IPS-NIHi7 (cell line): ENCODE data around the gene NUP93.
"Not testable (repeated sequence)": the region's sequence is repeated elsewhere in the genome, so short reads cannot be mapped to it uniquely, and the experiment has no call there.

Source experiments
- DNase-seq: peaks from one replicate; pipeline ENCODE4 v3.0.0; 2012; ENCODE audit warnings: mixed read lengths; ENCODE audit errors: extremely low spot score

Gene NUP93

GRCh38 chr16:56779906-56780305, 50.0 kb downstream of the NUP93 start:
- no peak for DNase-seq

- no peak for DNase-seq
Measured at GRCh38 chr16:56780646-56781045, 50.7 kb downstream of the NUP93 start.

GRCh38 chr16:56781528-56781961, 51.6 kb downstream of the NUP93 start:
- DNase-seq = no peak

DNA sequence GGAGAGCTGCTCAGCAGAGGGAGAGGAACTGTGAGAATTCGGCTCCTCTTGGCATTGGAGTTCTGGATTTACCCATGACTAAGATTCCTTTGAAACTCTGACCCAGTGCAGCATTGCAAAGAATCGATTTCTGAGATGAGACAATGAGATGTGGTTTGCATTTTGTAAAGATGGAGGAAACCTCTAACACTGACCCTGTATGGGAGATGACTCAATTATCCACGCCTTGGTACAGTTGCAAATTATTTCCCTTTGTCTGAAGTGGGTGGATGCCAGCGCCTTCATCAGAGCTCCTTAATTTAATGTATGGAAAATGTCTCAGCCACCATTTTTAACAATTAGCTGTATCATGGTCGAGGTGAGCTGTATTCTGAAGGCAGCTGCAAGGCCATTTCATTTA, 53.4 kb downstream of the NUP93 start:
- no peak for DNase-seq

GRCh38 chr16:56785317-56785716, 55.4 kb downstream of the NUP93 start:
- no peak for DNase-seq

DNA sequence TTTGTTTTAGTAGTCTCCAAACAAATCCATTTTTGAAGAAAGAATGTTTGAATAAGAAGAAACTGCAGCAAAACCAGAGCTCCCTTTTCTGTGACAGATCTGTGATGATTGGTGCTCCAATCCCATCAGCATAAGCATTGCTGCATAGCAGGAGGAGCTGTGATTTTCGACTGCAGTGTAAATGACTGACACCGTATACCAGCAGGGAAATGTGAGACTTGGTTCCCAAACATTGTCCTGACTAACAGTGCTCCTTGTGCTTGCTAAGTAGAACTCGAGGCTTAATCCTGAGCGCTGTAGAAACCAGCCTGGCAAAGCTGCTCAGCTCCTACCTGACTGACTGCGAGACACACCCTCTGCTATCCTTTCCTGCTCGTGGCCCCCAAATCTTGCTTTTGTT, 57.2 kb downstream of the NUP93 start:
- DNase-seq = peak; percentile 33

DNA sequence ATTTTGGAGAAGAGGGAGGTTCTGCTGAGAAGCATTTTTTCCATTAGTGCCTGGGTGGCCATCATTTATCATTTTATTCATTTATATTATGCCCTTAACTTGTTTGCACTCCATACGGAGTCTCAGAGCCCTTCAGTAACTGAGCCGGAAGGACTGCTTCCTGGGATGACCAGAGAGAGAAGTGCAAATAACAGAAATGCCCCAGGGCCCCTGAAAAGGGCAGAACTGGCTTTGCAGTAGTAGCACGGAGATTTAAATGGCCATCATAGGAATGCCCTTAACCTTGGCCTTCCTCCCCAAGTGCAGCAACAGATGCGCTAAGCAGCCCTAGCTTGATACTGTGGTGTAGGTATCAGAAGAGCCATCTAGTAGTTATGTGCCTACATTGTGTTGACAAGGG, 58.5 kb downstream of the NUP93 start:
- no peak for DNase-seq

GRCh38 chr16:56789360-56789759, 59.4 kb downstream of the NUP93 start:
- no peak for DNase-seq

- DNase-seq = no peak
Measured at GRCh38 chr16:56792967-56793366, 63.0 kb downstream of the NUP93 start.

- DNase-seq = no peak
Measured at GRCh38 chr16:56793492-56793891, 63.6 kb downstream of the NUP93 start.

GRCh38 chr16:56795011-56795410, 65.1 kb downstream of the NUP93 start:
- no peak for DNase-seq

DNA sequence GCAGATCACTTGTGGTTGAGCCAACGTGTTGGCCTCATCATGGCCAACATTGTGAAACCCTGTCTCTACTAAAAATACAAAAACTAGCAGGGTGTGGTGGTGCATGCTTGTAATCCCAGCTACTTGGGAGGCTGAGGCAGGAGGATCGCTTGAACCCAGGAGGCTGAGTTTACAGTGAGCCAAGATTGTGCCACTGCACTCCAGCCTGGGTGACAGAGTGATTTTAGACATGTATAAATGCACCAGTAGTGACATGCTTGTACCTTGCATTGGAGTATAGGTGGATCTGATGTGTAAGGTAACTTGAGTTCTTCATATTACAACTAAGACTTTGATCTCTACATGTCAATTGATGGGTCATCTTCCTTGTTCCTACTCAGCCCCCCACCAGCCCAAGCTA, 67.1 kb downstream of the NUP93 start:
- not testable (repeated sequence) for DNase-seq

- no peak for DNase-seq
Measured at GRCh38 chr16:56797861-56798260, 67.9 kb downstream of the NUP93 start.

DNA sequence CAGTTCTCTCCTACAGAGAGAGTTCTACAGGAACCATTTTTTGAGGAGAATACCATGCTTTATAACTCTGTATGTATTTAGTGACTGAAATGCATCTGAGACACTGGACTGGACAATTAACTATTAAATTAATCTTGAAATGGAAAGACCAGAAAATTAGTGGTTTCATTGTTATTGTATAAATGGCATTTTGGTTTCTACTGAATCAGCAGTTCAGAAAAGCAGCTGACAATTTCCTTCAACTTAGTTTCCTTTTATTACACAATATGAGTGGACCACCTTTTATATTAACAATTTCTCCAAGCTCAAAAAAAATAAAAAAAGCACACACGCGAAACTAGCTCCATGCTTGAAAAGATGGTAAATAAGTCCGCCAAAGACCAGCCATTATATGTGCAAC, 69.0 kb downstream of the NUP93 start:
- no peak for DNase-seq

DNA sequence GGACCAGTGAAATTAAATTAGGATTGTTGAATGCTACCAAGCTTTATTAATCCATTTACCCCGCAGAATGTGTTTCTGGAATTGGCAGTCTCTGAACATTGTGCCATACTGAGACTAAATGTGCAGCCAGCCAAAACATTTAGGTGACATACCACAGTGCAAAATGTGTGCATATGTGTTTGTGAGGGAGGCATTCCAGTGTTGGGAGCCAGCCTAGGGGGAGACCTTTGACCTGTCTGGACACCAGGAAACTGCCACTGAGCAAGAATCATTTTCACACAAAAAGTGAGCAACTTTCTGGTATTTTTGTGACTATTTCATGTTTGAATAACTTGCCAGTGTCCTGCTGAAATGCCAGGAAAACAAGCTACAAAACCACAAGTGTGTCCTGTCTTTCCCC, 70.4 kb downstream of the NUP93 start:
- DNase-seq = no peak

DNA sequence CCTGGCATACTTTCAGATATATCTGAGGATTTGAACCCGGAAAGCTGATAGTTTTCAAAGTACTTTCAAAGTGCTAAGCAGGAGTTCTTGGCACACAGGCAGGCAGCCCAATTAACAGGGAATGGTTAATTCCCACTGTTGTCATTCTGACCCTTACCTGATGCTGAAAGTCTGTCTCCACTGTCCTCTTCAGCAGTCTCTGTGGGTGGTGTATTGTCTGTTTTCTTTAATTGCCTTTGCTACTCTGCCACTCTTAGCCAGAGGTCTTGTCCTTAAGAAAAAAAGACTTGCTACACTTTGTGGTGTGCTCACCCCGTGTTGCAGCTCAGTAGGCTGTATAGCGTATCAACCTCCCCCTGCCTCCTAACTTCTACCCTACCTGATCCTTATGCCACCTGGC, 71.8 kb downstream of the NUP93 start:
- no peak for DNase-seq

GRCh38 chr16:56807011-56807675, 77.2 kb downstream of the NUP93 start:
- no peak for DNase-seq

GRCh38 chr16:56807676-56808067, 77.7 kb downstream of the NUP93 start:
- DNase-seq = not testable (repeated sequence)

DNA sequence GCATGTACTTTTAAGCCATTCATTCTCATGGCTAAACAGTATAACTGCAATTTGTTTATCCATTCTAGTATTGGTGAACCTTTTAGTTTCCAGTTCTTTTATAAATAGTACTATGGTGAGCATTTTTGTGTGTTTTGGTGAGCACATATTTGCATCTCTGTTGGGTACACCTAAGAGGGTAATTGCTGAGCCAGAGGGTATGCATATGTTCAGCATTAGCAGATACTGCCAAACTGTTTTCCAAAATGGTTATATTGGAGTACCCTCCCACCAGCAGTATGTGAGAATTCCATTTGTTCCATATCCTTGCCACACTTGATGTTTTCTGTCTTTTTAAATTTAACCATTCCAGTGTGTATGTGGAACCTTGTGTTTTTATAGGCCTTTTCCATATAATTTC, 81.0 kb downstream of the NUP93 start:
- DNase-seq = no peak

DNA sequence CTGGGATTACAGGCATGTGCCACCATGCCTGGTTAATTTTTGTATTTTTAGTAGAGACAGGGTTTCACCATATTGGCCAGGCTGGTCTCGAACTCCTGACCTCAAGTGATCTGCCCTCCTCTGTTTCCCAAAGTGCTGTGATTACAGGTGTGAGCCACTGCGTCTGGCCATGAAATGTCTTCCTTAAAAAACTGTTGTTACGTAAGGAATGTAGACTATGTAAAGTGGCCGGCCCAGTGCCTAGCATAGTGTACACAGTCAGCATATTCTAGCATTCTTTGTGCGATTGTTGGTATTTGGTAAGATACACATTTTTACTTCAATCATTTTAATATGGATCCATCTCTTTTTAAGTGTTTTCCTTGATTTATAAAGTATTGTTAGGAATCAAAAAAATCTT, 81.7 kb downstream of the NUP93 start:
- not testable (repeated sequence) for DNase-seq

- no peak for DNase-seq
Measured at GRCh38 chr16:56812884-56813283, 83.0 kb downstream of the NUP93 start.

DNA sequence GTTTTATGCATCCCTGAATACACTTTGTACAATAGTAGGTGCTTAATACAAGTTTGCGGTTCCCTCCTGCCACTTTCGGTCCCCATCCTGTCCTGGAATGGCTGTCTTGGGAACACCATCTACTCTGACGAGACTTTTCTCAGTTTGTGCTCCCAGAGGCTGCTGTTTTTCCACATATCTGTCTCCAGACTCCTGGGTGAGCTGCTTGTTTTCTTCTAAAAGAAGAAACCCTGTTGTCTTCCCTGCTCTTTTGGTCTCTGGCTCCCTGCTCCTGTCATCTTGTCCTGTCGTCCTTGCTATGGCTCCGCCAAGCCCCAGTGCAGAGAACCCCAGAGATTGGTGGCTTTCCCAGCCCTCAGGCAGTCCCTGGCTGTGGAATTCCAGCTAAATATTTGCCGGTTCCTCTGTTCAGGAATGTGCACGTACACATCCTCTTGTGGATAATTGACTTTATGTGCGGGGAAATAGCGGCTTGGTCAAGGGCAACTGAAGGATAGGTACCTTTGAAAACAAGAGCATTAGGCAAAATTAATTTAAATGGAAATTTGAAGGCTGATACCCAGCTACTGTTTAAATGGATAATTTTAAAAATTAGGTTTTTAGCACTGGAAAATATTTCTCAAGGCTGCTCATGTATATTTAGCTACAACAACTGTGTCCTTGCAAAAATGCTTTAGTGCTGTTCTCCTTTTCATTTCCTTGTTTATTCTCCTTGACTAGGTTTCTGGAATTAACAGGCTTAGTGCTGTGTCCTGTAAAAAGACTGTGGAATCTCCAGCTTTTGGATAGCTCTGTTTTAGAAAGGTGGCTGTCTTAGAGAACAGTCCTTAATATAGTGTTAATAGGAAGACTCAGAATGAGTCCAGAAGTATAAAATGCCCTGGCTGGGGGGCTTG, 84.9 kb downstream of the NUP93 start:
- DNase-seq = no peak

GRCh38 chr16:56815721-56816120, 85.8 kb downstream of the NUP93 start:
- no peak for DNase-seq
